ENCODE results near the gene PKM.
A peak's percentile ranks its signal among the peaks of the same experiment; 100 is the strongest.

The PKM gene

GRCh38 chr15:72199721-72200212 lies 31.2 kb downstream of the PKM start:
- DNase-seq, result peak; percentile 75

DNA sequence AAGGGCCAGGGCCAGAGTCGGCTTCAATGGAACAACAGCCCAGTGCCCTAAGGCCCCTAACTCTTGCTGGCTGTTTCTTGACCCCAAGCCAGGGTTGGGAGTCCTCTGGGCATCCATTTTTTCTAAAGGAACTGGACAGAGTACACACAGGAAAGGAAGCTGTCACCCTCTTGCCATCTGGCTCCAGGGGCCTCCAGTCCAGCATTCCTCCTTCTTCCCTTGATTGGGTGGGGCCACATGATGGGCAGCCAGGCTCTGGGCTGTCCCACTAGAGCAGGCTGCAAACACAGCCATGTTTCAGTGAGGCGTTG lies 31.8 kb downstream of the PKM start:
- no peak for DNase-seq

- DNase-seq, result no peak
These were observed 32.4 kb downstream of the PKM start for GRCh38 chr15:72198356-72199204.

DNA sequence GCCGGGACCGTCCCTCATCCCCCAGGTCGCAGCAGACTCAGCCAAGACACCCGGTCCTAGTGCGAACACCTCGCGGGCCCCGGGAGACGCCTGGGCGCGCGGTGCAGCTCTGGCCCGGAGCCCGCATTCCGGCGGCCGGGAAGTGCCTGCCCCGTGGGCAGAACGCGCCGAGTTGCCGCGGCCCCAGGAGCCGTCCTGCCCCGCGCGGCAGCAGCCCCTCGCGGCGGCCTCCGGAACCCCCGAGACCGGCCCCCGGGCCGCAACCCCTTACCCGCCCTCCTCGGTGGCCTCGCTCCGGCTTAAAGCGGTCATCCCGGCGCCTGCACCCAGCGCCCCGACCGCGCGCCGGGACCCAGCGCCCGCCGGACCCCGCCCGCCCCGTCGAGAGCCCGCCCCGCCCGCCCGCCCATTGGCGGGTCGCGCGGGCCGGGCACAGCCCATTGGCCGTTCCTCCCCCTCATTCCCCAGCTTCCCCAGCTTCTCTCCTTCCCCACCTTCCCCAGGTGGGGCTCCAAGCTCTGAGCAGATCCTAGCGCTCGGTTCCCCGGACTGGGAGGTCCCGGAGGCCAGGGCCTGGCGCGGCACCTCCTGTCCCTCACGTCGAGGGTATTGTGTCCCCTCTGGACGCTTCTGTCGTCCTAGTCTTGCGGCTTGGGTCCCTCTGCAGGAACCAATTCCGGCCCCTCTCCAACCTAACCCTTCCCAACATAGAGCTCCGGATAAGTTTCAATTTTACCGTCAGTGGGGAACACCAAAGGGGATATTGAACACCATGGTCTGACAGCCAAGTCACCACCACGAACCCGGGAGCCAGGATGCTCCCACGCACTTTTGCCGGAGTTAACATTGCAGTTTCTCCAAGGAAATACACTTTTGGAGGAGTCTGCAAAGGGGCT lies 33.3 kb downstream of the PKM start, which contains the start of gene GRAMD2A:
Gene GRAMD2A (minus strand): TSS at position 328 of the 896 bp plus-strand sequence.
- DNase-seq, result peak; percentile 34

DNA sequence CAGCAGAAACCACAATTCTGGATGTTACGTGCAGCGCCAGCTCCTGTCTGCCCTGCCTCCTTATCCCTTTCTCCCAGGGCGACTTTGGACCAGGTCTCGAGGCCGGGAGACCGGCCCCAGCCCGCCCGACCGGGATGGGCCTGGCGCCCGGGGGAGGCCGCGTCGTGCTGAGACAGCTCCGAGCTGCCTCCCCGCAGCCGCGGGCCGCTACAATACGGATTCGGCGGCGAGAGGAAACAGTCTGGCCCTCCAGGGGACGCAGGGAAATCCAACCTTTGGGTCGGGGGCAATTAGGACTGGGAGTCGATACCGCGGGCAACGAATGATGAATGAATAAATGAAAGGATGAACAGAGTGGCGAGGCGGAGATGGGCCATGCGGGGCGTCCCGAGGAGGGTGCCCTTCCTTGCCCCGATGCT lies 33.9 kb downstream of the PKM start:
- DNase-seq, result no peak

- no peak for DNase-seq
These were observed 34.5 kb downstream of the PKM start for GRCh38 chr15:72196409-72197040.

- DNase-seq, result no peak
These were observed 35.9 kb downstream of the PKM start for GRCh38 chr15:72195101-72195511.

DNA sequence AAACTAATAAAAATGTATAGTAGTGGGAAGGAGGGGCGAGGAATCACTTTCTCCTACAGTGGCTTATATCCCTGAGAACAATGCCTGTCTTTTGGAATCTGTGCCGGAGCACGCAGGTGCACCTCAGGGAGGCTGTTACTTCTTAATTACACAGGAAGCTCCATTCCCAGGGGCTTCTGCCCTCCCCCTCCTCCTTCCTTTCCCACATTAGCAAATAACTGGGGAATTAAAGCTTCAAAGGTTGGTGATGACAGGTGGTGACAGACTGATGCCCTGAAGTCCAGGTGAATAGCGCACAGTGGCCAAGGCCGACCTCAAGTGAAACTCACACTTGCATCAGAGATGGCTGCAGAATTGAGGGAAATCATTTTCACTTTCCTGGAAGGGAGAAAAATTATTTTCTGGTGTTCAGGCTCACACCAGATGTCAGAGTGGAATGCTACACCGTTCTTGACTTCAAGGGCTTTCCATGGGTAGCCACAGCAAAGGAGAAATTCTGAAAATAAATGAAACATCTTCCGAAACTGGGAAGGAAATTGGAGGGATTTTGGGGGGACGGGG lies 37.1 kb downstream of the PKM start:
- no peak for DNase-seq

DNA sequence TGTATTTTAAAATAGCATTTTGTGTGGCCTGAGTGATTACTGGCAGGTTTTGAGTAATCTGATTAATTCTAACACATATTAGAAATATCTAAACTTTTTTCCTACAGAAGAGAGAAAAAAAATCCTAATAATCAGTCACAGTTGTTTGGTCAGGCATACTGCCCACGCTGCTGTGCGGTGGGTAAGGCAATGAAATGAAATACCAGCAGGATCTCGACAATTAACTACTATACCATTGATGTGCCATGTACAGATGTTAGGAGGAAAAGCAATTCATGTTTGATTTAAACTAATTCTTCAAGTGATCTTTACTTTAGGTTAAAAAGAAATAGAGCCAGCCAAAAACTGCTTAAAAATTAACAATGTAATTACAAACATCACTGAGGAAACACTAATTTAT lies 38.6 kb downstream of the PKM start:
- DNase-seq, result no peak

GRCh38 chr15:72189250-72189902 lies 41.6 kb downstream of the PKM start:
- DNase-seq, result no peak

DNA sequence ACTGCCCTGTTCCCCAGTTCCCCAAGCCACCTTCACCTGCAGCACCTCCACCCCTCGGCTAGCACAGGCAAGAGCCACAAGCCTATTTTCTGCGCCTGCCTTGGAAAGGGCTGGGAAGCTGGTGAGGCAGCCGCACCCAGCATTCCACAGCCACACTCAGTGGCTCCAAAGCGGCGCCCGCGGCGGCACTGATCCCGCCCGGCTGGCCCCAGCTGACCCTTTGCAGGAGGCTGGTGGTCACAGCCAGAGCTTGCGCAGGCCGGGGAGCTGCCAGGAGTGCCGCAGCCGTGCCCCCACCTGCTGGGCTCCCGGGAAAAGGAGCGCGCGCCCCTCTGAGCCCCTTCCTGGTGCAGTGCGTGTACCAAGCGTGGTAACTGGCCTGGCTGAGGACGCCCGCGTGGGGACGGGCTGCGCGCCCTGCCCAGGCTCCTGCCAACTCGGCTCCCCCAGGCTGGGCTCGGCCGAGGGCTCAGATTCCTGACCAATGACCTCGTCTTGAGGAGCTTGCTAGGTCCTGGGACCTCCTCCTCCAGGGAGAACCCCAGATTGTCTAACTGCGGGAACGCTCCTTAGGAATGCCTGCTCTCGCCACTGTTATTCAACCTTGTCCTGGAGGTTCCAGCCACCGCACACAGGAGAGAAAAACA lies 46.7 kb downstream of the PKM start:
- no peak for DNase-seq

DNA sequence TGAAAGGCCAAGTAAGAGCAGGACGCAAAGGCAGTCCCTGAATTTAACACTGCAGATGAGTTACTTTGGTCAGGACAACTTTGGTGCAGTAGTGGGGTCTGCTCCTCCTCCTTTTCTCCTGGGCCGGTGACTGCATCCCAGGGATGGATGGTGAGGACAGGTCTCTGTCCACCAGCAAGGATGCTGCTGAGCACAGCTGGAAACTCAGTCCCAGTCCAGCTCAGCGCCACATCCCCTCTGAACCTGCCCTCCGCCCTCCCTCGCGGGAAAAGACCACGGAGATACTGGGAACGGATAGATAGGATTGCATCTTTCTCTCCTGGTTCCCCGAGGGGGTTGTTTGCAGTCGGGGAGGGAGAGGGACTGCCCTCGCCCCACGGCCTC lies 47.2 kb downstream of the PKM start:
- DNase-seq, result no peak

DNA sequence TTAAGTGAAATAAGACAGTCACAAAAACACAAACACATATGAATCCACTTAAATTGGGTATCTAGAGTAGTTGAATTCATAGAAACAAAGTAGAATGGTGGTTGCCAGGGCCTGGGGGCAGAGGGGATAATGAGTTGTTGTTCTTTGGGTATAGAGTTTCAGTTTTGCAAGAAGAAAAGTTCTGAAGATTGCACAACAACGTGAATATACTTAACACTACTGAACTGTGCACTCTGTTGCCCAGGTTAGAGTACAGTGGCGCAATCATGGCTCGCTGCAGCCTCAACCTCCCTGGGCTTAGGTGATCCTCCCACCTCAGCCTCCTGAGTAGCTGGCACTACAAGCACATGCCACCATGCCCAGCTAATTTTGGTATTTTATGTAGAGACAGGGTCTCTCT lies 48.3 kb downstream of the PKM start:
- DNase-seq, result no peak

GRCh38 chr15:72182244-72182643 lies 48.7 kb downstream of the PKM start:
- DNase-seq, result no peak

- no peak for DNase-seq
These were observed 50.1 kb downstream of the PKM start for GRCh38 chr15:72180761-72181324.

DNA sequence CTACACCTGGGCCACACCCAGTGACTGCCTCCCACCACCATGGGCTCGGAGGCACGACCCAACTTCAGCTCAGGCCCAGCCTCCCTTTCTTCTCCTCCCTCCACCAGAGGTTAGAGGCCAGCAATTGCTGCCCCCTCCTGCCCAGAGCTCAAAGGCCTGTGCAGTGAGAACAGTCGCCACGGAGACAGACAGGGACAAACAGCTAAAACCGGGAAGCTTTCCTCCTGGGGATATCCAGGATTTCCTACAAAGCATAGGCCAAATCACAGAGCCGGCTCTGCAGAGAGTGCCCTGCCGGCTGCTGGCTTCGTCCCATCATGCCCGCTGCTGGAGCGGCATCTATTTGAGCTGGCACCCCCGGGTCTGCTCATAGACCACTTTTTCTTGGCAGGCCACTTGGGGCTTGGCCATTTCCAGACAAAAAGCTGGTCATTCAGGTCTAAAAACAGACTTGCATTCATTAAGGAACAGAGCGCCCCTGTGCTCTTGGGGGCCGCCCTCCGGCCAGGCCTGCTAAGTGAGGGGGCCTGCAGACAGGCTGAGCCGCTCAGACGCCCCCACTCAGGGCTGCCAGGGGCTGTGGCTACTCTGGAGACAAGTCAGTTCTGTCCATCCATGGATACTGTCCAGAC lies 50.9 kb downstream of the PKM start:
- no peak for DNase-seq

DNA sequence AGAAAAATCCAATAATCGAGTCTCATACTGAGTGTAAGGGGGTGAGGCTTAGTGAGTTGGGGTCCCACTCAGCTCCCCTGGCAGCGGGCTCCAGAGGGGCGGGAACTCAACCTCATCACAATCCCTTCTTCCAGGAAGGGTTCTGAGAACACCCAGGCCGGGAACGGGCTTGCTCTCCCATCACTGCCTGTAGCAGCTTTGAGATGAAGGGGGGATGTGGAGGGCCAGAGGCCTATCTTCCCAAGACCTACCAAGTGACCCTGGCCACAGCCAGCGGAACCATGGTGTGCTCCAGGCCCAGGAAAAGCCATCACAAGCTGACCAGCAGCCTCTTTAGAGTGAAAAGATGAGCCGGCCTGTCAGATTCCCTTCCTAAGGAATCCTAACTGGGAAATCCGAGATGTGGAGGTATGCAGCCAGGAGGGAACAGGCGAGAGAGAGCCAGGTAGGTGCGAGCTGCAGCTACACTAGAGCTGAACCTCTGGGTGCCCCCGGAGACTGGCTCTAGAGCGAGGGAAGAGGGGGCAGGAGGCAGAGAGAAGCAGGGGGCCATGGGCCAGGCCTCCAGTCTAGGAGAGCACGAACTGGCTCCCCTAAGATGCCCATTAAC lies 51.9 kb downstream of the PKM start:
- no peak for DNase-seq

DNA sequence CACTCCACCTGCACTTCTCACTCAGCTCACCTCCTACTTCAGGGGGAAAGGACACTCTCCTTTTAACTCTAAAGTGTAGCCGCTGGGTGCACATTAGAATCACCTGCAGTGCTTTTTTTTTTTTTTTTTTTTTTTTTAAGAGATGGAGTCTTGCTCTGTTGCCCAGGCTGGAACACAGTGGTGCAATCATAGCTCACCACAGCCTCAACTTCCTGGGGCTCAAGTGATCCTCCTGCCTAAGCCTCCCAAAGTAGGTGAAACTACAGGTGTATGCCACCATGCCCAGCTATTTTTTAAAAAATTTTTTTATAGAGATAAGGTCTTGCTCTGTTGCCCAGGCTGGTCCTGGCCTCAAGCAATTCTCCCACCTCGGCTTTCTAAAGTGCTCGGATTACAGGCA lies 54.2 kb downstream of the PKM start:
- DNase-seq, result no peak

GRCh38 chr15:72176159-72176558 lies 54.8 kb downstream of the PKM start:
- no peak for DNase-seq

DNA sequence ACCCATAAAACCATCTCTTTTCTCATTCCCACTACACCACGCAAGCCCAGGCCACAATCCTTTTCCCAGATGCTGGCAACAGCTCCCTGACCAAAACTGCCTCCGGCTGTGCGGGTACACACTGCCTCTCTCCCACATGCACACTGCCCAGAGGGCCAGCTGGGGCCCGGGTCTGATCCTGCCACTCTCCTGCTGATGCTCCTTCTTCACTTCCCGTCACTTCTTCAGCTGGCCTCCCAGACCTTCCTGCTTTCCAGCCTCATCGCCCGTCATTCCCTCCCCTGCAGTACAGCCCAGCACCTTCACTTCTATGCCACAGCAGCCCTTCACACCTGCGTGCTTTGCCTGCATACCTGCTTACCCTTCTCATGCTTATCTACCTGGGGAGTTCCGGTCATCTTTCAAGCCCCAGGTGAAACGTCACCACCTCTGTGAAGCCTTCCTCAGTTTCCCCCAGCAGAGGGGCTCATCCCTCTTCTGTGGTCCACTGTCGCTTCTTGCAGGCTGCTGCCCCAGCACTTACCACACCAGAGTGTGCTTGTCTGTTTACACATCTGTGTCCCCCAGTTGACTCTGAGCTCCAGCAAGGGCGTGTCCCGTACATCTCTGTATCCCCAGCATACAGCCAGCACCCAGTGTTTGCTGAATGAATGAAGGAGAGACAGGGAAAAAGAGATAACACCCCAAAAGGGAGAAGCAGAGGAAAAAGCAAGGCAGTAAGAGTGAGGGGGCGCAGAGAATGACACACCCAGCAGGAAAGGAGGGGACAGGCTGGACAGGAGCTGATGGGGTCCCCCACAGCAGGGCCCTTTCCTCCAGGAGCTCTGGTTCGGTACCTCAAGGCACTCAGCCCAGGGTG lies 55.6 kb downstream of the PKM start:
- no peak for DNase-seq

All from activated CD8-positive, alpha-beta memory T cell treated with anti-CD3 and anti-CD28 coated beads, Interleukin-2, amount 50 U/mL, for 4 hours (primary cell).